ENCODE measurements around the gene RGS13. TPM values are rescaled to one million over a fixed set of nuclear protein-coding genes. Genes with fewer than 3 reads are reported as not detected.

Gene RGS13
- total RNA-seq, 4 donors from 2014 or later: 0.10 to 0.56 (median 0.34) TPM; not detected in 1

- 99% methylated on average over 2 of the region's 2 CpGs for WGBS
- TF ChIP-seq POLR2AphosphoS5 (IDR thresholded peaks at IDR 0.05) (no peak), EP300 (IDR thresholded peaks at IDR 0.05) (no peak), CTCF (IDR thresholded peaks at IDR 0.05) (no peak), POLR2A (IDR thresholded peaks at IDR 0.05) (no peak)
- no peaks in the 10 kb centered on the region for H3K4me1 ChIP-seq
- DNase-seq (ENCODE audit: low spot score in 2 of 2): no peak
- H3K9me3 ChIP-seq: no peaks in the 10 kb centered on the region
- H3K36me3 ChIP-seq: no peaks in the 10 kb centered on the region
- no peak overlapping the region for H3K27ac ChIP-seq
- H3K4me3 ChIP-seq: no peak overlapping the region
- H3K27me3 ChIP-seq: no peaks in the 10 kb centered on the region
These were observed 42.8 kb upstream of the RGS13 start for GRCh38 chr1:192592981-192593708.

DNA sequence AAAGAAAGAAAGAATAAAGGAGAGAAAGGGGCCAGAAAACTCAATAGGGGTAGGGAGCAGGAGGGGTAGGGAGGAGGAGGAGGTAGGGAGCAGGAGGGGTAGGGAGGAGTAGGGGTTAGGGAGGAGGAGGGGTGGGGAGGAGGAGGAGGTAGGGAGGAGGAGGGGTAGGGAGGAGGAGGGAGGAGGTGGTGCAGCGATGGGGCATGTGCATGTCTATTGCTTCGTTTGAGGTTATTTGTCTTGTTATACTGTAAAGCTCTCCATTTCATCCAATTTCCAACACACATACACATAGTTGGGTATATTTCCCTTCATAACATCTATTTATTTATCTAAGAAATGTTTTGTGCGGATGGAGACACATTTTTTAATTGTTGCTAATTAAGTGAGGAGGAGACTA lies 40.6 kb upstream of the RGS13 start:
- WGBS: 78% methylated on average over 3 of the region's 3 CpGs

DNA sequence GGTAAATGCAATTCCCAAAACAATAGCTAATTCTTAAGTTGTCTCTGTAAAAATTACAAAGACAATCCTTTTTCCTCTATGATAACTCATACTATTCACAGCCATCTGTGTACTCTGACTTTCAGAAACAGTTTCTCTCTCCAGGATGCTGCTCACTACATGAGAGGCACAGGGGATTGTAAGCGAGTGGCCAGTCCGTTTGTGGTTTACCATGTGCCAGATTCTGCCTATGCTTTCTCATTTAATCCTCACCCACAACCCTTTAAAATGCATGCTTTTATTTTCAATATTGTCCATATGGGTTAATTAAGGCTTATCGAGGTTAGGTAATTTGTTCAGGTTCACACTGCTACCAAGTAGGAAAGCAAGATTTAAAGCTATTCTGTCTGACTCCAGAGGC lies 37.4 kb upstream of the RGS13 start:
- H3K4me1 ChIP-seq: no peaks in the 10 kb centered on the region
- no peak for TF ChIP-seq CTCF (IDR thresholded peaks at IDR 0.05)
- no peak for TF ChIP-seq EP300 (IDR thresholded peaks at IDR 0.05)
- TF ChIP-seq POLR2A (IDR thresholded peaks at IDR 0.05): no peak
- no peak for TF ChIP-seq POLR2AphosphoS5 (IDR thresholded peaks at IDR 0.05)
- no peak overlapping the region for H3K4me3 ChIP-seq
- no peaks in the 10 kb centered on the region for H3K9me3 ChIP-seq
- WGBS: 93% methylated on average over 3 of the region's 3 CpGs
- no peaks in the 10 kb centered on the region for H3K36me3 ChIP-seq
- H3K27ac ChIP-seq: no peak overlapping the region
- DNase-seq (ENCODE audit: low spot score in 2 of 2): no peak
- no peaks in the 10 kb centered on the region for H3K27me3 ChIP-seq

More for the DNA sequence above, 40.6 kb upstream of the RGS13 start:
- H3K4me3 ChIP-seq: no peak overlapping the region
- no peak for DNase-seq (ENCODE audit: low spot score in 2 of 2)
- no peaks in the 10 kb centered on the region for H3K4me1 ChIP-seq
- H3K27ac ChIP-seq: no peak overlapping the region
- TF ChIP-seq POLR2AphosphoS5 (IDR thresholded peaks at IDR 0.05) (no peak), CTCF (IDR thresholded peaks at IDR 0.05) (no peak), EP300 (IDR thresholded peaks at IDR 0.05) (no peak), POLR2A (IDR thresholded peaks at IDR 0.05) (no peak)
- no peaks in the 10 kb centered on the region for H3K36me3 ChIP-seq
- no peaks in the 10 kb centered on the region for H3K9me3 ChIP-seq
- H3K27me3 ChIP-seq: no peaks in the 10 kb centered on the region

GRCh38 chr1:192600275-192600674 lies 35.7 kb upstream of the RGS13 start:
- 78% methylated on average over 1 of the region's 1 CpG for WGBS
- Histone ChIP-seq H3K27ac (no peak overlapping the region), H3K4me1 (no peaks in the 10 kb centered on the region), H3K36me3 (no peaks in the 10 kb centered on the region), H3K27me3 (no peaks in the 10 kb centered on the region), H3K4me3 (no peak overlapping the region), H3K9me3 (no peaks in the 10 kb centered on the region)
- no peak for TF ChIP-seq EP300 (IDR thresholded peaks at IDR 0.05)
- no peak for TF ChIP-seq POLR2A (IDR thresholded peaks at IDR 0.05)
- no peak for TF ChIP-seq POLR2AphosphoS5 (IDR thresholded peaks at IDR 0.05)
- no peak for TF ChIP-seq CTCF (IDR thresholded peaks at IDR 0.05)
- no peak for DNase-seq (ENCODE audit: low spot score in 2 of 2)

- no peak overlapping the region for H3K27ac ChIP-seq
- no peaks in the 10 kb centered on the region for H3K27me3 ChIP-seq
- TF ChIP-seq EP300 (IDR thresholded peaks at IDR 0.05) (no peak), POLR2A (IDR thresholded peaks at IDR 0.05) (no peak), CTCF (IDR thresholded peaks at IDR 0.05) (no peak), POLR2AphosphoS5 (IDR thresholded peaks at IDR 0.05) (no peak)
- no peak for DNase-seq (ENCODE audit: low spot score in 2 of 2)
- no peaks in the 10 kb centered on the region for H3K9me3 ChIP-seq
- WGBS: 93% methylated on average over 1 of the region's 1 CpG
- no peak overlapping the region for H3K4me3 ChIP-seq
- H3K4me1 ChIP-seq: no peaks in the 10 kb centered on the region
- H3K36me3 ChIP-seq: no peaks in the 10 kb centered on the region
These were observed 34.8 kb upstream of the RGS13 start for GRCh38 chr1:192601143-192601542.

All from suprapubic skin (tissue), 4 donors.